ENCODE results near the gene SLC35A3.

GRCh38 chr1:99934801-99935200, 35.0 kb upstream of the SLC35A3 start:
- TF ChIP-seq POLR2AphosphoS5 (IDR thresholded peaks at IDR 0.05) (no peak), POLR2A (IDR thresholded peaks at IDR 0.05) (no peak)
